Hematopoietic multipotent progenitor cell treated with erythropoietin and hydrocortisone succinate and interleukin-3 and kit ligand, for 17 days (in vitro differentiated cells): ENCODE measurements around the gene GPC1.

Experiments used
- DNase-seq: peaks from one replicate; pipeline ENCODE4 v3.0.0-alpha.2; 2015; ENCODE audit warnings: low spot score

GPC1 gene

DNA sequence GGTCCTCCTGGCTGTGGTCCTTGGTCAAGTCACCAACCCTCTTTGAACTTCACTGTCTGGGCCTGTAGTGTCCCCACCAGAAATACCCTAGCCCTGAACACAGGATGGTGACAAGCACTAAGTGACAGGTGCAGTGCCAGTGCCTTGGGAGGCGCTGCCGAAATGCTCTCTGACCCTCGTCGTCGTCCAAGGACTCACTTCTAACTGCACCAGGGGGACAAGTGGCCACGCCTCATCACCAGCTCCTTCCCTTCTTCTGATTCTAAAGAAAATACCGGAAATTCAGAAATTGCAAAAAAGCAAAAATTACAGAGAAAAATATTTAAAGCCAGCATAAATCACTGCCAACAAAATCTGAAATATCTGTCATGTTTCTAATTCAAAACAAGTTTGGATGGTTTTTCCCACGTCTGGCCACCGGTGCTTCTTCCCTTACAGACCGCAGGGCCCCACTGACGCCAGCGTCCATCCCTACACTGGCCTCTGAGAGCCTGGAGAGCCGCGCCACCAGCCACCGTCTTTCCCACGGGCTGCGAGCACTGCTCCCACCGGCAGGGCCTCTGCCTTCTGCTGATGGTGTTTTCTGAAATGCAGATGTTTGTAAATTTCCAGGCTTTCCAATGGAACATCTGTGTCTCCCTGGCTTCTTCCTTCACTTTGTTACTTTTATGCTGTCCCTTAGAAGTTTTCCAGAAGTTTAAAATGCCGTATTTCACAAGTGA, 37.4 kb upstream of the GPC1 start:
- DNase-seq, result no peak

DNA sequence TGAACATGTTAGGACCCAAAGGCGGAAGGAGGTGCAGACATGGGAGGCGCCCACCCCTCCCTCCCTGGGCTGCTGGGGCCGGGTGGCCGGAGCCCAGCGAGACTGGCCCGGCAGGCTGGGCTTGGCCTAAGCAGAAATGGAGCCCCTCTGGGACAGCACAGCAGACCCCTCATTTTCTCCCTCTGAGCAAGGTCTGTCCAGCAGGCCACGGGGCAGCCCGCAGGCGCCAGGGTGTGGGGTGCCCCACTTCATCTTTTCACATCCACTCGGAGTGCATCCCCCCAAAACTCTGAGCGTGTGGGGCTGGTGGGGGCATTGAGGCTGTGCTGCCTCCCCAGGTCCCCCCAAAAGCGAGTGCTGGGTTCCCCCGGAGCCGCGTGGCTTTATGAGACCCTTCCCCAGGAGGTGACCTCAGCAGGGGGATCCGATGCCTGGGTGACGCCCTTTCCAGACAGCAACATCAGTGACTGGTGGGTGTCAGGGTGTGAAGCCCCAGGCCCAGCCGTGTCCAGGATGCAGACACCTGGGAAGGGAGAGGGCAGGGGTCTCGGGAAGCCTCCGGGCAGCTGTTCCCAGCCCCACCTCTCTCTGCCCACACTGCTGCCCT, 36.7 kb upstream of the GPC1 start:
- DNase-seq, result no peak

DNA sequence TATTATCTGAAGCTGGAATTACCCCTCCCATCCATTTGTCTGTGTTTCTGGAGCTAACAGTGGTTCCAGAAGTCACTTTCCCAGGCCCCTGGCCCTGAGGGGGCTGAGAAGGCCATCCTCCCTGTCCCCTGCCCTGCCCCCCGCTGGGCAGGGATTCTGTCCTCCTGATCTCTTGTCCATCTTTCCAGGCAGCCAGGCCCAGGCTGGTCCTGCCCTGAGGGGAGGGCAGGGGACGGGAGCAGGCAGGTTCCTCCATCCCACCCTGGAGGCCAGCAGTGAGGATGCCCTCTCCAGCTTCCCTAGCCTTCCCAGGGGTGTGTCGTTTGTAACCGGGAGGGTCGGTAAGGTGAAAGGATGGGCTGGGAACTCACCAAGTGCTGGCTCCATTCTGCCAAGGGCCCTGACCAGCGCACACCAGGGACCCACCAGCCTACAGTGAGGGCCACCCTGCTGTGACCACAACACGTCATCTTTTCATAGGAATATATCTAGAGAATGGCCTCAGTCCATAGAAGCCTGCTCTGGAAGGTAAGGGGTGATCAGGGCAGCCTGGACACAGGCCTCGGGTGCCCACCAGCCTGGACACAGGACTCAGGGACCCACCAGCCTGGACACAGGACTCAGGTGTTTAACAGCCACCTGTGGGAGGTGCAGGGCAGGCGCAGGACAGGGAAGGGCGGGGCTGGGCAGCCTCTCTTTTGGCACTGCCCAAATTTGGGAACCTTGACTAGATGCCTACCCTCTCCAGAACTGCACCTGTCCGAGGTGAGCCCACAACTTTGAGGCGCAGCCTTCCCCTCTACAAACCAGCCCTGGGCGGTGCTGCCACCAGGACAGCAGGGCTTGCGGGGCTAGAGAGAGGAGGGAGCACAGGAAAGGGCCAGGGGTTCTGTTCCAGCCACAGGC, 35.8 kb upstream of the GPC1 start:
- no peak for DNase-seq

DNA sequence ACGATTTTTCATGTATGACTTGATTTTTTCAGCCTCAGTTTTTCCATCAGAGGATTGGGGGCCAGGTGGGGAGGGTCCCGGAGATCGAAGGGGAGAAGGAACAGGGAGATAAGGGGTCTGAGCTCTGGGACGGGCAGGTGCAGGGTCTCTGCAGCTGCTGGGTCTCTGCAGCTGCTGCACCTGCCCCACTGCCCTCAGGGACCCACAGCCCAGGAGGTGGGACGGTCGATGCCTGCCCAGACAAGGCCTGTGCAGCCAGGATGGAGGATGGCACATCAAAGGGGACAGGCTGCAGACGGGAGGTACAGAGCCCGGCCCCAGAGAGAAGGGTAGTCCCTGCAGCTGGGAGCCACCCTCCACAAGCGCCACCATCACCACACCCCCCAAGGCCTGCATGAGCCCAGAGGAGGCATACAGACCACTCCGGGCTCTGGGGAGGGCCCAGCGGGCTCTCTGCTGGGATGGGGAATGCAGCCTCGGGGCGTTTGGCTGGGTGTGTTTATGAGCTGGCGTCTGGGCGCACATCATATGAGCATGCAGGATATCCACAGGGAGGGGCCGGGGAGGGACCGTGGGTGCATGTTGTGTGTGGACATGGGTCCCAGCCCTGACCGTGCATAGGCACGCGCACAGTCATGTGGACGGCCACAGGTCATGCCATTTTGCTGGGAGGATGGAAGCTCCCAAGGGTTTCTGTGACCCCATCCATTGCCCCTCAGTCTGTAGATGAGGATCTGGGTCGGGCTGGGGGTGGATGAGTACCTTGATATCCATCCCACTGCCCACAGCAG, 34.9 kb upstream of the GPC1 start:
- DNase-seq, result no peak

- no peak for DNase-seq
Measured at GRCh38 chr2:240401308-240401707, 34.2 kb upstream of the GPC1 start.

- DNase-seq, result no peak
Measured at GRCh38 chr2:240401781-240402551, 33.5 kb upstream of the GPC1 start.

DNA sequence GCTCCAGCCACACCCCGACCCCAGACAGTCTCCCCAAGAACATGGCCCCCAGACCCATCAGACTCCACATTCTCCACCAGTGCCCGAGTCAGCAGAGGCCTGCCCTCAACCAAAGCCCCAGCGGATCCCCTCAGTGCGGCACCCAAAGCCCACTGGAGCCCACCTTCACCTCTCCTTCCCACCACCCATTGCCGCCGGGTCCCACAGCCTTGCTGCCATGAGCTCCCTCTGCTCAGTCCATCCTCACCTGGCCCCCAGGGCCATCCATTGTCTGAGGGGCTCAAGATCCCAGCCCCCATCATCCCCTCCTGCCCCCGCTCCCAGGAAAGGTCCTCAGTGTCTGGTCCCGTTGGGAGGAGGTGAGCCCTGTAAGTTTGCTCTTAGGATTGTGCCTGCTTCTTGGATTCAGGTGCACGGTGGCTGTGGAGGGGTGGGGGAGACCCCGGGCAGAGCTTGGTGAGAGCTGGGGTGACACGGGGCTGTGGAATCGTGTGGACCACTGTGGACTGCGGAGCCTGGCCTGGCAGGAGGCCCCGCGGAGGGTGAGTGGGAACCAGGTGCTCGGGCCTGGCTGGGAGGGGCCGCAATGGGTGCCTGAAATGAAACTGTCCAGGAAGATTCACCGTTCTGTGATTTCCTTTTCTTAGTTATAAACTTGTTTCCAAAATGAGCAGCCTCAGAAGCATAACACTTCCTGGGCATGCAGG, 32.7 kb upstream of the GPC1 start:
- DNase-seq, result no peak

GRCh38 chr2:240403396-240404104, 31.9 kb upstream of the GPC1 start:
- DNase-seq, result no peak

- DNase-seq, result no peak
Measured at GRCh38 chr2:240404174-240404852, 31.1 kb upstream of the GPC1 start.

- no peak for DNase-seq
Measured at GRCh38 chr2:240405133-240405532, 30.3 kb upstream of the GPC1 start.

DNA sequence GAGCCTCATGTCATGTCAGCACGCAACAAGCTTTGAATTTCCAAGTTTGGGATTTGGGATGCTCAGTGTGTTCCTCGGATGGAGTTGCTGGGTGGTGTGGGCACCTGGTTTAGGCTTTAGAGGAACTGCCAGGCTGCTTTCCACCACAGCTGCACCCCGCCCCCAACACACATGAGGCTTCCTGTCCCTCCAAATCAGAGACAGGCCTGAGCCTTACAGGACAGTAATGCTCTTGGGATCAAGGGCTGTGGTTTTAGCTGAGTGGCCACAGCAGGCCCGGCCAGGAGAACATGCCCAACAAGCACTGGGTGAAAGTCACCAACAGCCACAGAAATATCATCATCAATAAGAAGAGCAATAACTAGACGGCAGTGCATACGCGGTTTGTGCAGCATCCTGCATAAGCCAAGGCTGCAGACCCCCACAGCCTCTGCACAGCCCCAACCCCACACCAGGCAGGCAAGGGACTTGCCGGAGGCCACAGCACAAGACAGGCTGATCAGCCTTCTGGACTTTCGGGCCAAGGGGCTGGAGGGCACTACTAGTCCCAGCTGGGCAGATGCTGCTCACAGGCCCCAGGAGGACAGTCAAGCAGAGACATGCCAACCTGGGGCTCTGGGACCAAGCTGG, 29.7 kb upstream of the GPC1 start:
- DNase-seq, result no peak

DNA sequence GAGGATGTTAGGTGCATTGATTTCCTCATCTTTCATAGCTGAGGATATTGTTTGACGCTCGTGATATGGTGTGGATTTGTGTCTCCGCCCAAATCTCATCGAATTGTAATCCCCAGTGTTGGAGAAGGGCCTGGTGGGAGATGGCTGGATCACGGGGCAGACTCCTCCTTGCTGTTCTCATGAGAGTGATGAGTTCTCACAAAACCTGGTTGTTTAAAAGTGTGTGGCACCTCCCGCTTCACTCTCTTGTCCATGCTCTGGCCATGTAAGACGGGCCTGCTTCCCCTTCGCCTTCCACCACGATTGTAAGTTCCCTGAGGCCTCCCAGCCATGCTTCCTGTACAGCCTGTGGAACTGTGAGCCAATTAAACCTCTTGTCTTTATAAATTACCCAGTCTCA, 28.4 kb upstream of the GPC1 start:
- DNase-seq, result no peak

- no peak for DNase-seq
Measured at GRCh38 chr2:240410004-240410403, 25.5 kb upstream of the GPC1 start.

DNA sequence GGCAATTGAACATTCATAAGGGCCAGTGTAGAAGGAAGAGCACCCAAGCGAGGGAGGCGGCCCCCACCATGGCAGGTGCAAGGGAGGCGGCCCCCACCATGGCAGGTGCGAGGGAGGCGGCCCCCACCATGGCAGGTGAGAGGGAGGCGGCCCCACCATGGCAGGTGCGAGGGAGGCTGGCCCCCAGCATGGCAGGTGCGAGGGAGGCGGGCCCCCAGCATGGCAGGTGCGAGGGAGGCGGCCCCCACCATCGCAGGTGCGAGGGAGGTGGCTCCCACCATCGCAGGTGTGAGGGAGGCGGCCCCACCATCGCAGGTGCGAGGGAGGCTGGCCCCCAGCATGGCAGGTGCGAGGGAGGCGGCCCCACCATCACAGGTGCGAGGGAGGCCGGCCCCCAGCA, 24.7 kb upstream of the GPC1 start:
- DNase-seq, result no peak

GRCh38 chr2:240411261-240412160, 24.0 kb upstream of the GPC1 start:
- DNase-seq, result no peak

- DNase-seq, result no peak
Measured at GRCh38 chr2:240412211-240412861, 23.1 kb upstream of the GPC1 start.
